ENCODE measurements around the gene ERCC5.

The ERCC5 gene

DNA sequence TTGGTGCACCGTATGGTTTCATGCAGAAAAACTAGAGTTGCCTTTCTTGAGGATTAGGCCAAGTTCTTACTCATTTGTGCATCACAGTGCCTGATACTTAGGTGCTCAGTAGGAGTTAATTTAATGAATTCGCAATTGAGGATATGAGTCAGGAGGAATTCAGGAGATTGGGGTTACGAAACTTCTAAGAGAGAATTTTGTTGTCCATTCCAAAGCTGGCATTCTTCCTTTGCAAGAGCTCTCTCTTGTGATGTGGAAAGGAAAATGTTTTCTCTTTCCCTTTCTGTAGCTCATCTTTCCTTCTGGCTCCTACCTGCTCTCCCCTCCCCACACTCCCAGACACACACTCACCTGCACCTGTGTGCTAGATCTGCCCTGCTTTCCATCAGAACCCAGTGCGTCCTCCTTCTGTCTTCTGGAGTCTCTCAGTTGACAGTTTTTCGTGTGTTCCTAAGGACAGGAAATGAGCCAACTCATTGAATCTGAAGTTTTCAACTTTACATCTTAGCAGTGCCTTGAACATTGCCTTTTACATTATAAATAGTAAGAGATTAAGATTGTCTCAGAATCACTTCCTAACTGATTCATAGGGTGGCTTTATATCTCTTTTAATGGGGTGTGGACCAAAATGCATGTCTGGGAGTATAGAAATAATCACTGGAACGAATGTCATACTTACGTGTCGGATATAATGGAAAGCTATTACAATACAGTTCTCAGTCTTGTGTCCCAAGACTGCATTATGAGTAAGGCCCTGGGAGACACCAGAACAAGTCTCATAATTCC is 19.7 kb upstream of the ERCC5 start:
- Mint-ChIP-seq H3K4me1 (no peaks in the 10 kb centered on the region), H3K9me3 (no peaks in the 10 kb centered on the region), H3K36me3 (peaks cover 33% of the 10 kb centered on the region), H3K4me3 (no peak overlapping the region), H3K27ac (no peak overlapping the region)
- DNase-seq (ENCODE audit: low spot score in 2 of 2) (no peak), ATAC-seq (no peak)

DNA sequence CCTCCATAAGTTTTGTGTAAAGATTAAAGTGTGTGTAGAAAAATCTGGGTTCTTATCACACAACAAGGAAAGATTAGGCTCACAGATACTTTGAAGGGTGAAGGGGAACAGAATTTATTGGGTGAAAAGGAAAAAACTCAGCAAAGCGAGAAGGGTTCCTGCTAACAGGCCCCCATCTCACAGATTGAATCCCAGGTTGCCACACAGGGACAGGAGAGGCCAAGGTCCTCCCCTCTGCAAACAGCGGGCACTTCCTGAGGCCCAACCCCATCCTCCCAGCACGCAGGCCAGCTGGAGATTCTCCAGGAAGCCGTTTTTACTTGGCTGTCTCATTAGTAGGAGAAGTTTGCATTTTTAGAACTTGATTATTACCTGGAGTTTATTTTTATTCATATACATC is 15.2 kb upstream of the ERCC5 start:
- Mint-ChIP-seq H3K27ac (no peak overlapping the region), H3K9me3 (no peaks in the 10 kb centered on the region), H3K36me3 (peaks cover 42% of the 10 kb centered on the region), H3K4me3 (no peak overlapping the region), H3K4me1 (no peaks in the 10 kb centered on the region)
- DNase-seq (ENCODE audit: low spot score in 2 of 2): no peak
- no peak for ATAC-seq

DNA sequence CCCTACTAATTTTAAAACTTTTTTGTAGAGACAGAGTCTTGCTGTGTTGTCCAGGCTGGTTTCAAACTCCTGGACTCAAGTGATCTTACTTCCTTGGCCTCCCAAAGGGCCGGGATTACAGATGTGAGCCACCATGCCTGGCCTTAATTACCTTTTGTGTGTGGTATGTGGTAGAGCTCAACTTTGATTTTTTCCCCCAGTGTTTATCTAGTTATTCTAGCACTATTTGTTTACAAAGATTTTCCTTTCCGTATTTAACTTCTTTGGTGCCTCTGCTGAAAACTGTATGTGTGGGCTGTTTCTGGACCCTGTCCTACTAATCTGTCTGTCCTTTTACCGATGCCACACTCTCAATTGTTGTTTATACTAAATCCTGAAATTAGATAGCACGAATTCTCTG is 9.4 kb upstream of the ERCC5 start:
- no peak for DNase-seq (ENCODE audit: low spot score in 2 of 2)
- ATAC-seq: no peak
- Mint-ChIP-seq H3K36me3 (peaks cover 74% of the 10 kb centered on the region), H3K4me3 (no peak overlapping the region), H3K9me3 (no peaks in the 10 kb centered on the region), H3K27ac (no peak overlapping the region), H3K4me1 (no peaks in the 10 kb centered on the region)

DNA sequence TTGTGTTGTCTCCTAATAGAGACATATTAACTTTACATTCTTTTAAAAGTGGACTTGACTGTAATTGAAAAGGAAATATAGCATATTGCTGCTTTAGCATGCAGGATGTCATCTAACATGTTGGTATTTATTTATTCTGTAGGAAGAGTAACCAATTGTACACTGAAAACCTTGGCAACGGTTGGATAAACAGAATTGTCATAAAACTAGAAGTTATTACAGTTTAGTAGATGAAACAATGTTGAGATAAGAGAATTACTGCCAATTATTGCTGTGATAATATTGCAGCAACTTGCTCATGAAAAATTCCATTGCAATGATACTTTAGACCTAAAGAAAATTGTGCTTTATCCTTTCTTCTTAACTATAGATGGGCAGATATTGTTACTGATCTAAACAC is 7.6 kb upstream of the ERCC5 start:
- ATAC-seq (no peak), DNase-seq (ENCODE audit: low spot score in 2 of 2) (no peak)
- Mint-ChIP-seq H3K4me3 (no peak overlapping the region), H3K4me1 (no peaks in the 10 kb centered on the region), H3K27ac (no peak overlapping the region), H3K36me3 (peaks cover 63% of the 10 kb centered on the region), H3K9me3 (no peaks in the 10 kb centered on the region)

DNA sequence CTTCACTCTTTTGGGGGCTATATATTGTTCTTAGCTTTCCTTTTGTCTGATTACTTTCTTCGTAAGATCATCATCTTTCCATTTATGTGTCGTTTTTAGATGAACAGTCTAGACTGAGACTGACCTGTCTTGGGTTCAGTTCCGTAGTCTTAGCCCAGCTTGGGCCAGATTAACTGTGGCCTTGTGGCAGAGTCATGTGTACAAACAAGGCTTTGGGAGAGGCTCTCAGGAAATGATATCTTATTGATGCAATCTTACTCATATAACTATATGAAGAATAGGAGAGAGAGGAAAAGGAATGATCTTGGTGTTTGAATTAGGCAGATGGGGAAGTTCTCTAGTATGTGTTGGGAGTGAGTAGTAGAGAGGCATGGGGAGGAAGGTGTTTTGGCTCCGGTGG is 6.8 kb upstream of the ERCC5 start:
- ATAC-seq (no peak), DNase-seq (ENCODE audit: low spot score in 2 of 2) (no peak)
- H3K36me3 Mint-ChIP-seq: peaks cover 62% of the 10 kb centered on the region
- no peaks in the 10 kb centered on the region for H3K4me1 Mint-ChIP-seq
- no peak overlapping the region for H3K27ac Mint-ChIP-seq
- H3K4me3 Mint-ChIP-seq: no peak overlapping the region
- no peaks in the 10 kb centered on the region for H3K9me3 Mint-ChIP-seq

DNA sequence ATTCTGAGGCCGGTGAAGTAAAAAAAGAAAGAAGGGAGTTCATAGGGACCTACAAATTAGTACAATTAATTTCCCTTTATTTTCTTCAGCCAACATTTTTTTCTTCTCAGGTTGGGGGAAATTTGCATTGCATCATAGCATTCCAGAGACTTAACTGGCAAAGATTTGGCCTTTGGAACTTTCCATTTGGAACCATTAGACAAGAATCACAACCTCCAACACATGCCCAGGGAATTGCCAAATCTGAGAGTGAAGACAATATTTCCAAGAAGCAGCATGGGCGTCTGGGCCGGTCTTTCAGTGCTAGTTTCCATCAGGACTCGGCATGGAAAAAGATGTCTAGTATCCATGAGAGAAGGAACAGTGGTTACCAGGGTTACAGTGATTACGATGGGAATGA is 6.4 kb upstream of the ERCC5 start:
- no peak for DNase-seq (ENCODE audit: low spot score in 2 of 2)
- Mint-ChIP-seq H3K4me1 (peaks cover under 1% of the 10 kb centered on the region), H3K27ac (no peak overlapping the region), H3K9me3 (no peaks in the 10 kb centered on the region), H3K4me3 (no peak overlapping the region), H3K36me3 (peaks cover 59% of the 10 kb centered on the region)
- ATAC-seq: no peak

DNA sequence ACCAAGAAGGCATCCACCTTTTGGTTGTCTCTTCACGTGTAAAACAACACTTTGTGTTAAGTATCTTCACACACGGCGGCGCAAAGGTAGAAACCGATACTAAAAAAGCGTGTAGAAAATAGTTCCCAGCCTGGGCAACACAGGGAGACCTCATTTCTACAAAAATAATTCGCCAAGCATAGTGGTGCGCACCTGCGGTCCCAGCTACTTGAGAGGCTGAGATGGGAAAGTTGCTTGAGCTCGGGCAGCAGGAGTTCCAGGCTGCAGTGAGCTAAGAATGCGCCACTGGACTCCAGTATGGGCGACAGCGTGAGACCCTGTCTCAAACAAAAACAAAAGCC is 573 bp upstream of the ERCC5 start:
- H3K4me1 Mint-ChIP-seq: peaks cover 33% of the 10 kb centered on the region
- H3K9me3 Mint-ChIP-seq: no peaks in the 10 kb centered on the region
- peak overlapping the region; percentile 91 for H3K4me3 Mint-ChIP-seq
- no peak for DNase-seq (ENCODE audit: low spot score in 2 of 2)
- peaks cover 55% of the 10 kb centered on the region for H3K36me3 Mint-ChIP-seq
- peak overlapping the region; percentile 97 for H3K27ac Mint-ChIP-seq
- ATAC-seq: peak; percentile 36

DNA sequence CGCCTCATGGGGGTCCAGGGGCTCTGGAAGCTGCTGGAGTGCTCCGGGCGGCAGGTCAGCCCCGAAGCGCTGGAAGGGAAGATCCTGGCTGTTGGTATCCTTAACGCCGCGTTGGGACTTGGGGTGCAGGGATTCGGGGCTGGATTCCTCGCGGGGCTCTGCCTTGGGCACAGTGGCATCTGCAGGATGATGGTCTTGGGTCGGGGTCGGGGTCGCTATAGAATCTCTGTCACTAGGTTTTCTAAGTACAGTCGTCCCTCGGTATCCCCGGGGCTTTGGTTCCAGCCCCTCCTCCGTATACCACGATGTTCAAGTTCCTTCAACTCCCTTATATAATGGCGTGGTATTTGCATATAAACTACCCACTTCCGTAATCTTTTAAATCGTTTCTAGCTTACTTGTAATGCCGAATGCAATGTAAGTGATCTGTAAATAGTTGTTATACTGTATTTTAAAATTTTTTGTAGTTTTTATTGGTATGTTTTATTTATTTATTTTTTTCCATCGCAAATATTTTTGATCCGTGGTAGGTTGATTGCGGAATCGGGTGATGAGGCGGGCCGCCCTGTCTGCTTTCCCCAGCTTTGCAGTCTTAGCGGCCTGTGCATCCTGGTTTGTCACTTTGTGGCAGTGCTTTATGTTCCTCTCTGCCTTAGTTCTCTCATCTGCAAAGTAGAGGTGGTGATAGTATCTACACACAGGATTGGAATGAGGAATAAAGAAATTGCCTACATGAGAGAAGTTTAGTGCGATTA is 606 bp downstream of the ERCC5 start:
- H3K27ac Mint-ChIP-seq: peak overlapping the region; percentile 97
- H3K36me3 Mint-ChIP-seq: peaks cover 50% of the 10 kb centered on the region
- H3K9me3 Mint-ChIP-seq: no peaks in the 10 kb centered on the region
- DNase-seq (ENCODE audit: low spot score in 2 of 2) (peak; percentile 12 to 59), ATAC-seq (peak; percentile 44)
- H3K4me1 Mint-ChIP-seq: peaks cover 39% of the 10 kb centered on the region
- peak overlapping the region; percentile 91 for H3K4me3 Mint-ChIP-seq

DNA sequence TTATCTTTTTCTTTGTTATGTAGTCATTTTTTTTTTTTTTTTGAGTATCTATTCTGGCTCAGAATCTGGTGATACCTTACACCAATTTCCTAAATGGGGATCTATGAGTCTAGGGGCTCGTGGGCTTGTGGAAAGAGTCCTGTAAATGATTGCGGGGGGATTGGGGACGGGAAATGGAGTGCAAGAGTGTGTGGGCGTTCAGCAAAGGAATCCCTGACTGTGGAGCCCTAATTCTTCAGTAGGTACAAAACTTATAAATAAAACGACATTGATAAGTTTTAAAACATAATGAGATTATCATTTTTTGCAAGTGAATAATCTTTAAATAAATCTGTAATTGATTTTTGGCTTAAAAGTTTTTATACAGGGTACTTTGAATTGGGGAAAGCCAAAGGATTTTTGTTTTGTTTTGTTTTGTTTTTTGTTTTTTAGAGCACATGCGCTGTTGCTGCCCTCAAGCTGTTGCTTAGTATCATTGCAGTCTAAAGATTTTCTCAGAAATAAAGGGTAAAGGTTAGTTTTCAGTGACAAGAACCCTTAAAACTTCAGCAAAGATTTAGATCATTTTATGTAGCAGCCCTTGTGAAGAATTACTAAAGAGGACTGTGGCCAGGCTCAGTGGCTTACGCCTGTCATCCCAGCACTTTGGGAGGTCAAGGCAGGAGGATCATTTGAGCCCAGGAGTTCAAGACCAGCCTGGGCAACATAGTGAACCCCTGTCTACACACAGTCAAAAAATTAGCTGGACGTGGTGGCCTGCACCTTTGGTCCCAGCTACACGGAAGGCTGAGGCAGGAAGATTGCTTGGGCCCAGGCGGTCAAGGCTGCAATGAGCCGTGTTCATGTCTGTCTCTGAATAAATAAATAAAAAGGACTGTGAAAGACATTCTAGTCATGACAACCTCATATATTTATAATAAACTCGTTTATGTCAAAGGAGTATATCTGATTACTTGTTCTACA is 1.7 kb downstream of the ERCC5 start:
- peaks cover 39% of the 10 kb centered on the region for H3K4me1 Mint-ChIP-seq

DNA sequence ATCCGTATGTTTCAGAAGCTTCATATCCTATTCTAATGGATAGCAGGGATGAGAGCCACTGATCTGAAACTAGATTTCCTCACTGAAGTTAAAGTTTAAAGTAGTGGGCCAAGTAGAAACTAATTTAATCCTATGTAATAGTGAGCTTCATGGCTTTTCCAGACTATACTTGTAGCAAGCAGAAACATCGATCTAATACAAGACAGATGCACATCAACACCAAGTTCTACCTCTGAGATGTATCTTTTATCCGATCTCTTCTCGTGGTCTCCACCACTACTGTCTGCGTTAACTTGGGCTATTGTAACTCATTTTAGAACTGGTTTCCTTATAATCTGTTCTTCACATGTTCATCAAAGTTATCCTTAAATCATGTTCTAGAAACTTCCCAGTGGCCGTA is 3.1 kb downstream of the ERCC5 start:
- no peak for DNase-seq (ENCODE audit: low spot score in 2 of 2)
- no peak for ATAC-seq
- peaks cover 45% of the 10 kb centered on the region for H3K4me1 Mint-ChIP-seq
- H3K4me3 Mint-ChIP-seq: no peak overlapping the region
- H3K27ac Mint-ChIP-seq: peak overlapping the region; percentile 35
- H3K36me3 Mint-ChIP-seq: peaks cover 71% of the 10 kb centered on the region
- H3K9me3 Mint-ChIP-seq: no peaks in the 10 kb centered on the region

More for the DNA sequence above, 1.7 kb downstream of the ERCC5 start:
- Mint-ChIP-seq H3K9me3 (no peaks in the 10 kb centered on the region), H3K4me3 (peak overlapping the region; percentile 91), H3K27ac (peak overlapping the region; percentile 97), H3K36me3 (peaks cover 62% of the 10 kb centered on the region)
- ATAC-seq: no peak
- no peak for DNase-seq (ENCODE audit: low spot score in 2 of 2)

DNA sequence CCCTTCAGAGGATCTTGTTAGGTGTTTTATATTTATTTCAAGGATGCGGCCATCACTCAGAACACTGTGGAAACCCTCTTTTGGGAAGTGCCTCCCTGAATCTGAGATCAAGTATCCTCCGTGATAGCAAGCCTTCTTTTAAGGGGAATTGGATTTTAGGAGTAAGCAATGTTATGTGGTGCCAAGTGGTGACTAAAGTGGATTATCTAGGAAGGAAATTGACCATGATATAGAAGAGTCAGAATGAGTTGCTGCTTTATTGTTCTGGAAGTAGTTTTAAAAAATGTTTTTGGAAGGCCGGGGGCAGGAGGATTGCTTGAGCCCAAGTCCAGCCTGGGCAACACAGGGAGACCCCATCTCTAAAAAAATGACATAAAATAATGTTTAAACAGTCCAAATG is 6.7 kb downstream of the ERCC5 start:
- H3K27ac Mint-ChIP-seq: peak overlapping the region; percentile 64
- peaks cover 84% of the 10 kb centered on the region for H3K36me3 Mint-ChIP-seq
- H3K9me3 Mint-ChIP-seq: no peaks in the 10 kb centered on the region
- DNase-seq (ENCODE audit: low spot score in 2 of 2): no peak
- H3K4me3 Mint-ChIP-seq: no peak overlapping the region
- H3K4me1 Mint-ChIP-seq: peaks cover 46% of the 10 kb centered on the region
- ATAC-seq: no peak

DNA sequence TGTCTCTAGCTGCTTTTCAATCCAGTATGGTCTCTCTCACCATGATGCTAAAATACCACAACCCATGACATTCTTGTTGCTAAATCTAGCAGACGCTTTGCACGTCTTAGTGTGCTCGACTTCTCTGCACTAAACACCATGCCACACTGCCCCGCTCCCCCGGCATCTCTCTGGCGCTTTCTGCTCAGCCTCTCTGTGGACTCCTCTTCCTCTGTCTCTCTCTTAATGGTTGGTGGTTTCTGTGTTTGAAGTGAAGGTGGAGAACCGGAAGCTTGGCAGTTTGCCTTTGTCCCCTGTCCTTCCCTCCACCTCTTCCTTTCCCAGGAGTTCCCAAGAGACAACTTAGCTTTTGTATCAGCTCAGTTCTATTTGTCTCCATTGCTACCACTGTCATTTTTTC is 8.8 kb downstream of the ERCC5 start:
- ATAC-seq (peak; percentile 80), DNase-seq (ENCODE audit: low spot score in 2 of 2) (no peak)
- Mint-ChIP-seq H3K4me3 (peak overlapping the region; percentile 44), H3K4me1 (peaks cover 36% of the 10 kb centered on the region), H3K36me3 (peaks cover 89% of the 10 kb centered on the region), H3K27ac (peak overlapping the region; percentile 93), H3K9me3 (no peaks in the 10 kb centered on the region)

DNA sequence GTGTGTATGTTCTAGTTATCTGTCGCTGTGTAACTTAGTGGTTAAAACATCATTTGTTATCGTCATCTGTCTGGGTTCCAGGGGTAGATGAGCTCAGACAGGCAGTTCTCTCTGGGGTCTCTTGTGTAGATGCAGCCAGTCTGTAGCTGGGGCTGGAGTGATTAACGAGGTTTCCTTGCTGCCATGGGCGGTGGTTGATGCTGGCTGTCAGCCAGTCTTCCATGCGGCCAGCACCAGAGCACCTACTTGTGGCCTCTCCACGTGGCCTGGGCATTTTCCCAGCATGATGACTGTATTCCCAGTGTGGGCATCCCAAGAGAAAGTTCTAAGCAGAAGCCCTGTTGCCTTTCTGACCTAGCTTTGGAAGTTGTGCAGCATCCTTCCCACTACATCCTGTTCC is 10.7 kb downstream of the ERCC5 start:
- H3K4me3 Mint-ChIP-seq: no peak overlapping the region
- no peaks in the 10 kb centered on the region for H3K9me3 Mint-ChIP-seq
- ATAC-seq (no peak), DNase-seq (ENCODE audit: low spot score in 2 of 2) (no peak)
- H3K27ac Mint-ChIP-seq: no peak overlapping the region
- peaks cover 24% of the 10 kb centered on the region for H3K4me1 Mint-ChIP-seq
- peaks cover 100% of the 10 kb centered on the region for H3K36me3 Mint-ChIP-seq

DNA sequence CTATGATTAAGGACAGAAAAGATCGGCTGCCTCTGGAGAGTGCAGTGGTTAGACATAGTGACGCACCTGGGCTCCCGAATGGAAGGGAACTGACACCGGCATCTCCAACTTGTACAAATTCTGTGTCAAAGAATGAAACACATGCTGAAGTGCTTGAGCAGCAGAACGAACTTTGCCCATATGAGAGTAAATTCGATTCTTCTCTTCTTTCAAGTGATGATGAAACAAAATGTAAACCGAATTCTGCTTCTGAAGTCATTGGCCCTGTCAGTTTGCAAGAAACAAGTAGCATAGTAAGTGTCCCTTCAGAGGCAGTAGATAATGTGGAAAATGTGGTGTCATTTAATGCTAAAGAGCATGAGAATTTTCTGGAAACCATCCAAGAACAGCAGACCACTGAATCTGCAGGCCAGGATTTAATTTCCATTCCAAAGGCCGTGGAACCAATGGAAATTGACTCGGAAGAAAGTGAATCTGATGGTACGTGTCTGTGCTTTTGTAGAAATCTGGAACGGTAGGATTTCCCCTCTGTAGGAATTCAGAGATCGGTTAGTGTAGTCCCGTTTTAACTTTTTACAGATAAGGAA is 16.9 kb downstream of the ERCC5 start:
- Mint-ChIP-seq H3K4me3 (no peak overlapping the region), H3K27ac (peak overlapping the region; percentile 64), H3K36me3 (peaks cover 100% of the 10 kb centered on the region), H3K4me1 (peaks cover 44% of the 10 kb centered on the region), H3K9me3 (no peaks in the 10 kb centered on the region)
- DNase-seq (ENCODE audit: low spot score in 2 of 2) (no peak), ATAC-seq (no peak)

DNA sequence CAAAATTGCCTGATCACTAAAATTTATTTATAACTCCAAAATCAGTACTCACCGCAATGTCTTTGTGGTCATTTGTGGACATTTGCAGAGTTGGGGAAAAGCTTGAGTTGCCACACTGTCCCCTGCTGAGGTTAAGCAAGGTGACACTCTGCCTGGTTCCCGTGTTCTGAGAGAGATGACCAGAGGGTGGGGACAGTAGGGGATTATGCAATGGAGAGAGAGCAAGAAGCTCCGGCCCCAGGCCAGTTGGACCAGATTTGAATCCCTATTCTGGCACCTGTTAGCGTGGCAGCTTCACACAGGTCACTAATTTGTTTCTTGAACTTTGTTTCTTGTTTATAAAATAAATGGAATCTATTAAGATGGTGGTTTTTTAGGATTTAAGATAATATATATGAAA is 17.8 kb downstream of the ERCC5 start:
- DNase-seq (ENCODE audit: low spot score in 2 of 2) (no peak), ATAC-seq (no peak)
- H3K36me3 Mint-ChIP-seq: peaks cover 100% of the 10 kb centered on the region
- H3K9me3 Mint-ChIP-seq: no peaks in the 10 kb centered on the region
- H3K4me1 Mint-ChIP-seq: peaks cover 45% of the 10 kb centered on the region
- H3K4me3 Mint-ChIP-seq: no peak overlapping the region
- no peak overlapping the region for H3K27ac Mint-ChIP-seq
